Liver (tissue), 9 donors: ENCODE data around the gene ZNF148. TPM values are rescaled to one million over a fixed set of nuclear protein-coding genes. Genes with fewer than 3 reads are reported as not detected.

Source experiments
- DNase-seq: peaks from one replicate; pipeline ENCODE4 v3.0.0-alpha.2; 2017; ENCODE audit warnings: low spot score
- H3K27ac ChIP-seq, 2 donors: one replicate each; pipeline ENCODE4 v1.7.0; 2013; ENCODE audit warnings: inconsistent platforms in 2 of 2, low read length in 2 of 2, control low read depth in 1 of 2, low read depth in 1 of 2, mild to moderate bottlenecking in 1 of 2
- H3K27me3 ChIP-seq, 4 donors: one replicate each; pipeline versions ENCODE4 v1.6.1 to v1.7.0; 2013; ENCODE audit warnings: low read length in 3 of 4, inconsistent platforms in 1 of 4, mild to moderate bottlenecking in 1 of 4, moderate library complexity in 1 of 4; ENCODE audit not compliant: control insufficient read depth in 4 of 4, insufficient read depth in 4 of 4
- H3K36me3 ChIP-seq, 4 donors: one replicate each; pipeline versions ENCODE4 v1.6.1 to v1.7.0; 2013; ENCODE audit warnings: low read length in 3 of 4, mild to moderate bottlenecking in 3 of 4, low read depth in 1 of 4, moderate library complexity in 1 of 4; ENCODE audit not compliant: control insufficient read depth in 4 of 4, insufficient read depth in 3 of 4
- H3K4me1 ChIP-seq, 4 donors: one replicate each; pipeline versions ENCODE4 v1.6.1 to v1.7.0; 2013; ENCODE audit warnings: low read length in 3 of 4, mild to moderate bottlenecking in 3 of 4, moderate library complexity in 1 of 4; ENCODE audit not compliant: control insufficient read depth in 4 of 4, insufficient read depth in 4 of 4
- H3K4me3 ChIP-seq, 3 donors: one replicate each; pipeline versions ENCODE4 v1.6.1 to v1.7.0; 2013; ENCODE audit warnings: low read length in 3 of 3, control low read depth in 1 of 3, low read depth in 1 of 3, mild to moderate bottlenecking in 1 of 3
- H3K9ac ChIP-seq, 2 donors: one replicate each; pipeline ENCODE4 v1.7.0; 2013; ENCODE audit warnings: low read length in 2 of 2, mild to moderate bottlenecking in 2 of 2, moderate library complexity in 2 of 2, control low read depth in 1 of 2, low read depth in 1 of 2
- H3K9me3 ChIP-seq, 4 donors: one replicate each; pipeline versions ENCODE4 v1.6.1 to v1.7.0; 2013; ENCODE audit warnings: low read length in 3 of 4; ENCODE audit not compliant: control insufficient read depth in 4 of 4
- EGR1 ChIP-seq, 2 donors: IDR thresholded peaks; 2 replicates each; pipeline ENCODE4 v1.6.1; 2016 to 2018; ENCODE audit warnings: antibody characterized with exemption in 2 of 2, low read depth in 2 of 2
- FOXA1 ChIP-seq: IDR thresholded peaks from 2 replicates; pipeline ENCODE4 v1.6.1; 2016; ENCODE audit warnings: antibody characterized with exemption
- FOXA2 ChIP-seq: IDR thresholded peaks from 2 replicates; pipeline ENCODE4 v1.6.1; 2016; ENCODE audit warnings: antibody characterized with exemption
- GABPA ChIP-seq, 2 donors: IDR thresholded peaks in 1 of 2; conservative IDR thresholded peaks in 1 of 2; 2 replicates each; pipeline ENCODE4 v1.6.1; 2016; ENCODE audit warnings: antibody characterized with exemption in 2 of 2, mild to moderate bottlenecking in 1 of 2, moderate library complexity in 1 of 2
- HNF4A ChIP-seq, 2 donors: conservative IDR thresholded peaks; 2 replicates each; pipeline ENCODE4 v1.6.1; 2016; ENCODE audit warnings: antibody characterized with exemption in 2 of 2, mild to moderate bottlenecking in 2 of 2
- HNF4G ChIP-seq: IDR thresholded peaks from 2 replicates; pipeline ENCODE4 v1.6.1; 2016; ENCODE audit warnings: antibody characterized with exemption
- JUND ChIP-seq, 2 donors: IDR thresholded peaks; 2 replicates each; pipeline ENCODE4 v1.6.1; 2016; ENCODE audit warnings: antibody characterized with exemption in 2 of 2
- RAD21 ChIP-seq, 2 donors: IDR thresholded peaks; 2 replicates each; pipeline ENCODE4 v1.6.1; 2016; ENCODE audit warnings: antibody characterized with exemption in 2 of 2, mild to moderate bottlenecking in 2 of 2
- RXRA ChIP-seq, 2 donors: IDR thresholded peaks; 2 replicates each; pipeline ENCODE4 v1.6.1; 2017 to 2018; ENCODE audit warnings: antibody characterized with exemption in 2 of 2, mild to moderate bottlenecking in 1 of 2
- SP1 ChIP-seq: IDR thresholded peaks from 2 replicates; pipeline ENCODE4 v1.6.1; 2018; ENCODE audit warnings: antibody characterized with exemption, mild to moderate bottlenecking
- WGBS: extraction: QIAGEN DNeasy Blood & Tissue Kit; methylation state at CpG from one replicate; pipeline ENCODE4 v1.1.7; 2013; 5-methylcytosine and 5-hydroxymethylcytosine counted together
- polyA plus RNA-seq, 2 donors: library from polyadenylated mRNA; stranded (reverse) in 1 of 2; unstranded in 1 of 2; fragments of 200-250 nt in 1 of 2; fragments of >200 nt in 1 of 2; fragmentation: Nextera tagmentation in 1 of 2; extraction: Ambion mirVana in 1 of 2; gene quantifications; one replicate each; pipeline versions ENCODE4 v1.2.1 to v1.2.3, GENCODE V29; 2013 to 2015
- total RNA-seq, 2 donors: library from RNA; depleted of rRNA; stranded (reverse); fragments of >200 nt; gene quantifications; one replicate each; pipeline ENCODE4 v1.2.3, GENCODE V29; 2014
- TF ChIP-seq, protein P1 (sequence below): fragments of 150-350 bp; IDR thresholded peaks from 2 replicates; pipeline ENCODE4 v1.5.1; 2017; ENCODE audit warnings: improper control_type of control experiment, low read depth, low read length; ENCODE audit not compliant: missing input control
- TF ChIP-seq, protein P2 (sequence below): IDR thresholded peaks from 2 replicates; pipeline ENCODE4 v1.6.1; 2016; ENCODE audit warnings: antibody characterized with exemption, mild to moderate bottlenecking
- TF ChIP-seq, protein P3 (sequence below): IDR thresholded peaks from 2 replicates; pipeline ENCODE4 v1.6.1; 2016; ENCODE audit warnings: antibody characterized with exemption
- TF ChIP-seq, protein P4 (sequence below): IDR thresholded peaks from 2 replicates; pipeline ENCODE4 v1.6.1; 2016; ENCODE audit warnings: antibody characterized with exemption
- donor health status: healthy.
- donor health status: healthy.
- donor health status: healthy.
- donor health status: healthy.
- donor health status: healthy.

ZNF148 gene
- total and polyA plus RNA-seq, 4 donors, result 4.0 to 20.3 (median 17.1) TPM

DNA sequence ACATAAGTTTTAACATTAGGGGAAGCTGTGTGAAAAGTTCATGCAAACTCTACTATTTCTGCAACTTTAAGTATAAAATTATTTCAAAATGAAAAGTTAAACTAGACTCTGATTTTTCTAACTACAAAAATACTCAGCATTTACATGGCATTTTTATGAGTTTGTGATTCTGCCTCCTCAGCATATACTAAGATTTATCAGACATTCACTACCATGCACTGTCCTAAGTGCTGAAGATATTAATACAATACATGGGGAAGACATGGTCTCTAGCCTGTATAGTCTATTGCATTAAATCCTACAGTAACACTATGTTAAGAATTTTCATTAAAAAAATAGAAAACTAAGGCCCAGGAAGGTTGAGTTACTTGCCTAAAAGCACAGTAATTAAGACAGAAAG is 80.7 kb downstream of the ZNF148 start:
- Histone ChIP-seq H3K4me1 (peaks cover 0 to 9% (median 4%) of the 10 kb centered on the region in 4 donors), H3K9ac (no peak overlapping the region), H3K27ac (no peak overlapping the region), H3K27me3 (no peaks in the 10 kb centered on the region), H3K9me3 (no peaks in the 10 kb centered on the region), H3K36me3 (peaks cover 0 to 1% (median 0%) of the 10 kb centered on the region in 4 donors), H3K4me3 (no peak overlapping the region)
- DNase-seq, result no peak
- TF ChIP-seq, protein P1, sequence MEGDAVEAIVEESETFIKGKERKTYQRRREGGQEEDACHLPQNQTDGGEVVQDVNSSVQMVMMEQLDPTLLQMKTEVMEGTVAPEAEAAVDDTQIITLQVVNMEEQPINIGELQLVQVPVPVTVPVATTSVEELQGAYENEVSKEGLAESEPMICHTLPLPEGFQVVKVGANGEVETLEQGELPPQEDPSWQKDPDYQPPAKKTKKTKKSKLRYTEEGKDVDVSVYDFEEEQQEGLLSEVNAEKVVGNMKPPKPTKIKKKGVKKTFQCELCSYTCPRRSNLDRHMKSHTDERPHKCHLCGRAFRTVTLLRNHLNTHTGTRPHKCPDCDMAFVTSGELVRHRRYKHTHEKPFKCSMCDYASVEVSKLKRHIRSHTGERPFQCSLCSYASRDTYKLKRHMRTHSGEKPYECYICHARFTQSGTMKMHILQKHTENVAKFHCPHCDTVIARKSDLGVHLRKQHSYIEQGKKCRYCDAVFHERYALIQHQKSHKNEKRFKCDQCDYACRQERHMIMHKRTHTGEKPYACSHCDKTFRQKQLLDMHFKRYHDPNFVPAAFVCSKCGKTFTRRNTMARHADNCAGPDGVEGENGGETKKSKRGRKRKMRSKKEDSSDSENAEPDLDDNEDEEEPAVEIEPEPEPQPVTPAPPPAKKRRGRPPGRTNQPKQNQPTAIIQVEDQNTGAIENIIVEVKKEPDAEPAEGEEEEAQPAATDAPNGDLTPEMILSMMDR, result no peak
- TF ChIP-seq, protein P2, sequence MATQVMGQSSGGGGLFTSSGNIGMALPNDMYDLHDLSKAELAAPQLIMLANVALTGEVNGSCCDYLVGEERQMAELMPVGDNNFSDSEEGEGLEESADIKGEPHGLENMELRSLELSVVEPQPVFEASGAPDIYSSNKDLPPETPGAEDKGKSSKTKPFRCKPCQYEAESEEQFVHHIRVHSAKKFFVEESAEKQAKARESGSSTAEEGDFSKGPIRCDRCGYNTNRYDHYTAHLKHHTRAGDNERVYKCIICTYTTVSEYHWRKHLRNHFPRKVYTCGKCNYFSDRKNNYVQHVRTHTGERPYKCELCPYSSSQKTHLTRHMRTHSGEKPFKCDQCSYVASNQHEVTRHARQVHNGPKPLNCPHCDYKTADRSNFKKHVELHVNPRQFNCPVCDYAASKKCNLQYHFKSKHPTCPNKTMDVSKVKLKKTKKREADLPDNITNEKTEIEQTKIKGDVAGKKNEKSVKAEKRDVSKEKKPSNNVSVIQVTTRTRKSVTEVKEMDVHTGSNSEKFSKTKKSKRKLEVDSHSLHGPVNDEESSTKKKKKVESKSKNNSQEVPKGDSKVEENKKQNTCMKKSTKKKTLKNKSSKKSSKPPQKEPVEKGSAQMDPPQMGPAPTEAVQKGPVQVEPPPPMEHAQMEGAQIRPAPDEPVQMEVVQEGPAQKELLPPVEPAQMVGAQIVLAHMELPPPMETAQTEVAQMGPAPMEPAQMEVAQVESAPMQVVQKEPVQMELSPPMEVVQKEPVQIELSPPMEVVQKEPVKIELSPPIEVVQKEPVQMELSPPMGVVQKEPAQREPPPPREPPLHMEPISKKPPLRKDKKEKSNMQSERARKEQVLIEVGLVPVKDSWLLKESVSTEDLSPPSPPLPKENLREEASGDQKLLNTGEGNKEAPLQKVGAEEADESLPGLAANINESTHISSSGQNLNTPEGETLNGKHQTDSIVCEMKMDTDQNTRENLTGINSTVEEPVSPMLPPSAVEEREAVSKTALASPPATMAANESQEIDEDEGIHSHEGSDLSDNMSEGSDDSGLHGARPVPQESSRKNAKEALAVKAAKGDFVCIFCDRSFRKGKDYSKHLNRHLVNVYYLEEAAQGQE, result peak; percentile 74
- TF ChIP-seq RXRA (IDR thresholded peaks at IDR 0.05) (no peak), JUND (IDR thresholded peaks at IDR 0.05) (no peak)
- TF ChIP-seq, protein P3, sequence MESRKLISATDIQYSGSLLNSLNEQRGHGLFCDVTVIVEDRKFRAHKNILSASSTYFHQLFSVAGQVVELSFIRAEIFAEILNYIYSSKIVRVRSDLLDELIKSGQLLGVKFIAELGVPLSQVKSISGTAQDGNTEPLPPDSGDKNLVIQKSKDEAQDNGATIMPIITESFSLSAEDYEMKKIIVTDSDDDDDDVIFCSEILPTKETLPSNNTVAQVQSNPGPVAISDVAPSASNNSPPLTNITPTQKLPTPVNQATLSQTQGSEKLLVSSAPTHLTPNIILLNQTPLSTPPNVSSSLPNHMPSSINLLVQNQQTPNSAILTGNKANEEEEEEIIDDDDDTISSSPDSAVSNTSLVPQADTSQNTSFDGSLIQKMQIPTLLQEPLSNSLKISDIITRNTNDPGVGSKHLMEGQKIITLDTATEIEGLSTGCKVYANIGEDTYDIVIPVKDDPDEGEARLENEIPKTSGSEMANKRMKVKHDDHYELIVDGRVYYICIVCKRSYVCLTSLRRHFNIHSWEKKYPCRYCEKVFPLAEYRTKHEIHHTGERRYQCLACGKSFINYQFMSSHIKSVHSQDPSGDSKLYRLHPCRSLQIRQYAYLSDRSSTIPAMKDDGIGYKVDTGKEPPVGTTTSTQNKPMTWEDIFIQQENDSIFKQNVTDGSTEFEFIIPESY, result no peak

DNA sequence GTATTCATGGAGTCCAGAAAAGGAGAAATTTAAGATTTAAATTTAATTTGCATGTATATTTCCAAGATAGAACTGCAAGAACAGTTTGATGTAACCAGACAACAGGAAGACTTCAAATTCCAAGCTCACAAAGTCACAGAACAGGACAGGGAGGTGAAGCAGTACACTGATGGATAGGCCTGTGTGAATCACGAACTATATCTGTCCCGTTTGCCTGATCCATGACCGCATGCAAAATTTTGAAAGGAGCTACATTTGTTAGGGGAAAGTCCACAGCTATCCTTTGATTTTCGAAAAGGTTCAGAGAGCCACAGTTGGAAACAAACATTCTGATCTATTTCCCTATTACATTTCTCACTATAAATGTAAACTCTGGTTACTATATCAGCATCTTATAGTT is 83.1 kb downstream of the ZNF148 start:
- Histone ChIP-seq H3K27me3 (no peaks in the 10 kb centered on the region), H3K9ac (no peak overlapping the region), H3K9me3 (no peaks in the 10 kb centered on the region), H3K27ac (no peak overlapping the region), H3K36me3 (peaks cover 0 to 6% (median 3%) of the 10 kb centered on the region in 4 donors), H3K4me3 (no peak overlapping the region), H3K4me1 (peaks cover 0 to 9% (median 4%) of the 10 kb centered on the region in 4 donors)
- TF ChIP-seq EGR1 (IDR thresholded peaks at IDR 0.05; ENCODE audit: low read depth in 2 of 2) (no peak), HNF4A (conservative IDR thresholded peaks at IDR 0.05) (peak; percentile 27 to 48)
- no peak for DNase-seq
- WGBS, result 42% methylated on average over 4 of the region's 4 CpGs

DNA sequence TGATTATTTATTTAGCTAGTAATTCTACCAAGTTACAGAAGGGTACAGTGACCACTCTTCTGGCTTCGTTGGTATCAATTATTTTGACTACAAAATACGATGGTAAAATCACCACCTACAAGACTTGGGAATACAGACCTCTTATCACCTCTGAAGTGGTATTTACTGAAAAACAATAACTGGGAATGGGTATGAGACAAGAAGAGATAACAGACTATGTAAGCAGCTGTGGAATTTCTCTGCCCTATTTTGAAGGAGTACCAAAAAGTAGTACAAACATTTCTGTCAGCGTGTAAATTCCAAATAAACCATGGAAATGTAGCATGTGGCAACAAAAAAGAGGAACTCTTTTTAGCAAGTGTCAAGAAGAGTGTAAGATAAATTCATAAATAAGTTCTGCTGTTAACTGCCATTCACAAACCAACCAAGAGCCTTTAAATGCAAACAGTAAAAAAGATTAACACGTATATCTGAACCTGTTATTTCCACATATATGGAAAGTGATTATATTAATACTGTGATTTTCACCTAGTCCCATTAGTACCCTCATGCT is 85.6 kb downstream of the ZNF148 start:
- WGBS, result 94% methylated on average over 4 of the region's 4 CpGs
- Histone ChIP-seq H3K9me3 (no peaks in the 10 kb centered on the region), H3K9ac (no peak overlapping the region), H3K4me1 (peaks cover 0 to 9% (median 4%) of the 10 kb centered on the region in 4 donors), H3K4me3 (no peak overlapping the region), H3K27me3 (no peaks in the 10 kb centered on the region), H3K27ac (no peak overlapping the region), H3K36me3 (peaks cover 0 to 6% (median 3%) of the 10 kb centered on the region in 4 donors)
- no peak for DNase-seq
- TF ChIP-seq HNF4G, result no peak
- no peak for TF ChIP-seq RXRA (IDR thresholded peaks at IDR 0.05)
- no peak for TF ChIP-seq SP1
- no peak for TF ChIP-seq FOXA2
- TF ChIP-seq JUND (IDR thresholded peaks at IDR 0.05), result no peak
- TF ChIP-seq HNF4A (conservative IDR thresholded peaks at IDR 0.05), result no peak
- TF ChIP-seq, protein P3, result no peak
- TF ChIP-seq, protein P1, result no peak
- TF ChIP-seq GABPA (IDR thresholded peaks at IDR 0.05 in 1 of 2, conservative IDR thresholded peaks at IDR 0.05 in 1 of 2), result no peak
- no peak for TF ChIP-seq FOXA1
- TF ChIP-seq RAD21 (IDR thresholded peaks at IDR 0.05), result no peak
- TF ChIP-seq, protein P4, sequence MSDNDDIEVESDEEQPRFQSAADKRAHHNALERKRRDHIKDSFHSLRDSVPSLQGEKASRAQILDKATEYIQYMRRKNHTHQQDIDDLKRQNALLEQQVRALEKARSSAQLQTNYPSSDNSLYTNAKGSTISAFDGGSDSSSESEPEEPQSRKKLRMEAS, result no peak
